Keratinocyte (primary cell): Measurements from ENCODE around the gene CSMD2.

Experiments used
- CTCF ChIP-seq, 3 experiments: IDR thresholded peaks in 1 of 3; conservative IDR thresholded peaks in 1 of 3; optimal IDR thresholded peaks in 1 of 3; 2 replicates in 2 of 3; 3 replicates in 1 of 3; pipeline versions ENCODE3 to v1.5.1; 2011; ENCODE audit warnings: low read length in 3 of 3, mild to moderate bottlenecking in 3 of 3, moderate library complexity in 2 of 3, control low read depth in 1 of 3, inconsistent platforms in 1 of 3; ENCODE audit not compliant: insufficient read depth in 2 of 3; ENCODE audit errors: extremely low read depth in 1 of 3
- EZH2 ChIP-seq: IDR thresholded peaks from one replicate; pipeline ENCODE4 v1.6.1; 2012; ENCODE audit warnings: inconsistent platforms, mild to moderate bottlenecking, low read length, moderate library complexity

DNA sequence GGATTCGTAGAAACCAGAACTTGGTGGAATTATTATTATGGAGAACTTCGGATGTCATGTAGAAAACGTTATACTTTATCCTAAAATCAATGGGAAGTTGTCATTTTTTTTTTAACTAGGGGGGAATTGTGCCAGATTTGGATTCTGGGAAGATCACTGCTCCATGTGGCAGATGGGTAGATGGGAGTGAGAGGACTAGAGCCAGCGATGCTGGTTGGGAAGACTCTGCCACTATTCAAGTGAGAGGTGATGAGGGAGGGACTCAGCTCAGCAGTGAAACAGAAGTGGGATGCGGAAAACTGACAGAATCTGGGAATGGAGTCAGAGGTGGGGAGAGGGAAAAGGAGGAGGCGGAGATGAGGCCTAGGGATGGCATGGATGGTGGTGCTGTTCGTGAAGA, 382.3 kb downstream of the CSMD2 start:
- TF ChIP-seq CTCF (optimal IDR thresholded peaks at IDR 0.05 in 1 of 3, IDR thresholded peaks at IDR 0.05 in 1 of 3, conservative IDR thresholded peaks at IDR 0.05 in 1 of 3; ENCODE audit: extremely low read depth in 1 of 3, insufficient read depth in 2 of 3, low read length in 3 of 3) (no peak), EZH2 (no peak)
